ENCODE results near the gene TOX3. TPM values are rescaled to one million over a fixed set of nuclear protein-coding genes. Genes with fewer than 3 reads are reported as not detected.

The TOX3 gene
- total RNA-seq, 2 donors from 2014 or later = 4.8 to 8.5 TPM

DNA sequence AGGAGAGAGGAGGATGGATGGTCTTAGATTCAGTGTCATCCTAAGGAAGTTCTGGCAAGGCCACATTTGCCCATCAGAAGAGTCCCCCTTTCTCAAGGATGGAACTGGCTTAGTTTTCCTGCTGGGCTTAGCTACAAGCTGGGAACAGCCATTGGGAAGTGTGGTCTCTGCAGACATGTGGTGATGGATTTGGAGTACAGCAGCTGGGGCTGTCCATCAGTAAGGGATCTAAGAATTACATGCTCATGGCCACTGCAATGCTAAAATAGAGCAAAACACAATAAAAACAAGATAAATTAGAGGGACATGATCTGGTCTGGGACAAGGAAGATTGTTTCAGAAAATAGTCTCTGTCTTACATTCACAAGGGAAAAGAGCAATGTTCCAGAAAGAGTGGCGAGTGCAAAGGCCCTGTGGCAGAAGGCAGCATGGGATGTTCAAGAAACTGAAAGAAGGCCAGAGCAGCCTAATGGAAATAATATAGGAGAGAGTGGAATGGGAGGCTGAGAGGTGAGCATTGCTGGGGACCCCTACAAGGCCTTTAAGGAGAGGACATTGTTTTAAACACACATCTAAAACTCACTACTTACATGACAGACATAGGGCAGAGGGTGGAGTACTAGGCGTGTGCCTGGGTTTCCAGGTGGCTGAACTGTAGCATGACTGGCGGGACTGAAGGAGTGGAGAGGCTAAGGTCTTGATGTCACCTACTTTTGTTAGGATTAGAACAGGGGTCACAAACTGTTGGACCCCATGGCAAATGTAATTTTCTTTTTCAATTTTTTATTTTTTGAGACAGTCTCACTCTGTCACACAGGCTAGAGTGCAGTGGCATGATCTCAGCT is 17.0 kb upstream of the TOX3 start:
- Histone ChIP-seq H3K9me3 (ENCODE audit: control insufficient read depth, low read length) (no peaks in the 10 kb centered on the region), H3K4me3 (ENCODE audit: low read length) (no peak overlapping the region), H3K4me1 (ENCODE audit: control insufficient read depth, insufficient read depth, low read length) (peaks cover 12% of the 10 kb centered on the region), H3K27ac (ENCODE audit: low read depth, low read length) (no peak overlapping the region), H3K9ac (ENCODE audit: extremely low read depth, low read length, poor library complexity, severe bottlenecking) (no peak overlapping the region), H3K27me3 (ENCODE audit: control insufficient read depth, insufficient read depth, low read length, poor library complexity, severe bottlenecking) (no peaks in the 10 kb centered on the region), H3K36me3 (ENCODE audit: control insufficient read depth, insufficient read depth, low read length) (no peaks in the 10 kb centered on the region)
- no peak for TF ChIP-seq CTCF (conservative IDR thresholded peaks at IDR 0.05)
- WGBS, 2 experiments (ENCODE audit: insufficient coverage in 1 of 2, insufficient read length in 1 of 2) = 93 to 97% methylated on average over 3 of the region's 3 CpGs
- peaks cover 40% of the 10 kb centered on the region for H3K4me1 Mint-ChIP-seq
- no peak for DNase-seq
- no peak overlapping the region for H3K4me3 Mint-ChIP-seq
- no peaks in the 10 kb centered on the region for H3K27me3 Mint-ChIP-seq (ENCODE audit: insufficient read depth)
- H3K9me3 Mint-ChIP-seq = no peaks in the 10 kb centered on the region
- no peaks in the 10 kb centered on the region for H3K36me3 Mint-ChIP-seq (ENCODE audit: low read depth)
- H3K27ac Mint-ChIP-seq = no peak overlapping the region

GRCh38 chr16:52562770-52563169 is 15.8 kb upstream of the TOX3 start:
- H3K36me3 Mint-ChIP-seq (ENCODE audit: low read depth) = no peaks in the 10 kb centered on the region
- Histone ChIP-seq H3K9ac (ENCODE audit: extremely low read depth, low read length, poor library complexity, severe bottlenecking) (no peak overlapping the region), H3K36me3 (ENCODE audit: control insufficient read depth, insufficient read depth, low read length) (no peaks in the 10 kb centered on the region), H3K4me1 (ENCODE audit: control insufficient read depth, insufficient read depth, low read length) (peaks cover 12% of the 10 kb centered on the region), H3K4me3 (ENCODE audit: low read length) (no peak overlapping the region), H3K27me3 (ENCODE audit: control insufficient read depth, insufficient read depth, low read length, poor library complexity, severe bottlenecking) (no peaks in the 10 kb centered on the region), H3K27ac (ENCODE audit: low read depth, low read length) (no peak overlapping the region), H3K9me3 (ENCODE audit: control insufficient read depth, low read length) (no peaks in the 10 kb centered on the region)
- H3K9me3 Mint-ChIP-seq = no peaks in the 10 kb centered on the region
- no peak for TF ChIP-seq CTCF (conservative IDR thresholded peaks at IDR 0.05)
- WGBS, 2 experiments (ENCODE audit: insufficient coverage in 1 of 2, insufficient read length in 1 of 2) = 91 to 100% methylated on average over 2 to 5 of the region's 5 CpGs
- H3K4me1 Mint-ChIP-seq = peaks cover 38% of the 10 kb centered on the region
- no peak overlapping the region for H3K4me3 Mint-ChIP-seq
- H3K27me3 Mint-ChIP-seq (ENCODE audit: insufficient read depth) = no peaks in the 10 kb centered on the region
- no peak for DNase-seq
- H3K27ac Mint-ChIP-seq = no peak overlapping the region

DNA sequence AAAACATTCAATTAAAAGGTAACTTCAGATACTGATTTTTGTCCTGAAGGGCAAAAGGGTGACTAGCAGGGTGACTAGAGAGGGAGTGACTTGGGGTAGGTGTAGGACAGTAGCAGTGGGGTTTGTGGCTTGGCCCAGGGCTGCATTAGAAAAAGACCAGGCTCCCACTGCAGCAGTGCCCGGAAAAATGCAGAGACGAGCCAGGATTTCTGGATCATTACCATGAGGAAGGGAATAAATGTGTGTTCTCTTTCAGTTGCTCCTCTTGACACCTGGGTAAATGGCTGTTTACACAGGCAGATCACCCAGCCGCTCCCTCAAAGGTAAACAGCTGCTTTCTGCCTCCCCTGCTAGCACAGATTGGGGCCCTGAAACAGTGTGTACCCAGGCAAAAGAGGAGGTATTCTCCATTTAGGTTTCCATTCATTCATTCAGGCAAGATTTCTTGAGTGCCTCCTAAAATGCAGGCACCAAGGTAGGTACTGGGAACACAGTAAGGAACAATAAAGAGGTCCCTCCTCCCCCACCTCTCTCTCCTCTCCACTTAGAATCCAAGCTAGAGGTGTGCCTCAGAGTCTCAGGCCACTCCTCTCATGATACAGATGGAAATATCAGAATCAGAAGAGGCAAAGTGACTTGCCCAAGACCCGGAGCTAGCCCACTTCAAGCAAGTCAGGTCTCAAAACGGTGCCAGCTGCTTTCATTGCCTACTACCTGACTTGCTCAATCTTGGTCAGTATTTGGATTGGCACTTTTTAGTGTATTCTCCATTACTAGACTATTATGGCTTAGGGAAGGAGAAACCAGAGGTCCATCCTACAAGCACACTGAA is 15.2 kb upstream of the TOX3 start:
- peaks cover 37% of the 10 kb centered on the region for H3K4me1 Mint-ChIP-seq
- Histone ChIP-seq H3K9ac (ENCODE audit: extremely low read depth, low read length, poor library complexity, severe bottlenecking) (no peak overlapping the region), H3K4me1 (ENCODE audit: control insufficient read depth, insufficient read depth, low read length) (peaks cover 12% of the 10 kb centered on the region), H3K4me3 (ENCODE audit: low read length) (peak overlapping the region; percentile 56), H3K36me3 (ENCODE audit: control insufficient read depth, insufficient read depth, low read length) (no peaks in the 10 kb centered on the region), H3K27ac (ENCODE audit: low read depth, low read length) (no peak overlapping the region), H3K9me3 (ENCODE audit: control insufficient read depth, low read length) (no peaks in the 10 kb centered on the region), H3K27me3 (ENCODE audit: control insufficient read depth, insufficient read depth, low read length, poor library complexity, severe bottlenecking) (no peaks in the 10 kb centered on the region)
- DNase-seq = peak; percentile 50
- peak overlapping the region; percentile 33 for H3K4me3 Mint-ChIP-seq
- H3K9me3 Mint-ChIP-seq = no peaks in the 10 kb centered on the region
- H3K27ac Mint-ChIP-seq = peak overlapping the region; percentile 36
- no peaks in the 10 kb centered on the region for H3K36me3 Mint-ChIP-seq (ENCODE audit: low read depth)
- TF ChIP-seq CTCF (conservative IDR thresholded peaks at IDR 0.05) = no peak
- H3K27me3 Mint-ChIP-seq (ENCODE audit: insufficient read depth) = peaks cover 5% of the 10 kb centered on the region
- 70 to 88% methylated on average over 3 to 5 of the region's 5 CpGs for WGBS, 2 experiments (ENCODE audit: insufficient coverage in 1 of 2, insufficient read length in 1 of 2)

Measured in endodermal cell (in vitro differentiated cells).